Measurements from ENCODE around the gene NEURL1B.

GRCh38 chr5:172696171-172696849, 55.2 kb downstream of the NEURL1B start:
- TF ChIP-seq CTCF (IDR thresholded peaks at IDR 0.05) (no peak), POLR2A (IDR thresholded peaks at IDR 0.05) (no peak)

Data from heart left ventricle (tissue), 13 donors.